M059J (cell line): Measurements from ENCODE around the gene TNF. TPM values are rescaled to one million over a fixed set of nuclear protein-coding genes. Genes with fewer than 3 reads are reported as not detected.
A peak's percentile ranks its signal among the peaks of the same experiment; 100 is the strongest.

Experiments
- DNase-seq: peaks from one replicate; pipeline ENCODE4 v3.0.0-alpha.2; 2012; ENCODE audit warnings: low read depth
- total RNA-seq: library from RNA; depleted of rRNA; stranded (reverse); fragments of >200 nt; shearing (Covaris generic); gene quantifications from 2 replicates; pipeline ENCODE4 v1.2.3, GENCODE V29; 2014

TNF gene
- total RNA-seq, 1 experiment from 2014 or later = 0.62 TPM

DNA sequence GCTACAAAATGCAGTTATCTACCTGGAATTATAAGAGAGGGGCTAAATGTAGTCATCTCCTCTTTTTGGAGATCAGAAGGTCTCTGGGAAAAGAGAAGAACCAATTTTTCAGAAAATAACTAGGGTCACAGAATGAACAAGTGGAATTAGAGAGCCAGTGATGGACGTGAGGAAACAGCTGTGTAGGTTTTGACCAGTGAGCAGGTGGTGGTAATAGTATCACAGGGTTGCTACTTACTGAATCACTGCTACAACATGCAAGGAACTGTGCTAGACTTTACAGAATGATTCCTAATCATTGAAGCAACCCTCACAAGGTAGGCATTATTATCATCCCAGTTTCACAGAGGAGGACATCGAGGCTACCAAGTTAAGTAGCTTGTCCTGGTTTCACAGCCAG, 30.7 kb upstream of the TNF start:
- no peak for DNase-seq

DNA sequence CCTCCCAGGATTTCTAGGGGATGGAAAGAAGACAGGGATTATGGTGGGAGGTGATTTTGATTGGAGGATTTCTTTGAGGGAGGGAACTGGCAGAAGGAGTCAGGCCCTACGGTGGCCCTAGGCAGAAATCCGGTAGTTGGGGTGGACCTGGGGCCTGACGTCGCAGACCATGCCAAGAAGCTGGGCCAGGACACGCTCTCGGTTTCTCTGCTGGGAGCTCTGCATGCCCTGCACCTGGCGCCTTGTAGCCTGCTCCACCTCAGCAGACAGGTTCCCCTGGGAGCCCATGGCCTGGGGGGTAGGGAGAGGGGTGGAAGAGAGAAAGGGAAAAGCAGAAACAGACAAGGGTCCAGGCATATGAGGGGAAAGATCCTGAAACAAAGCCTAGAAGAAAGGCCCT, 30.1 kb upstream of the TNF start:
- no peak for DNase-seq

DNA sequence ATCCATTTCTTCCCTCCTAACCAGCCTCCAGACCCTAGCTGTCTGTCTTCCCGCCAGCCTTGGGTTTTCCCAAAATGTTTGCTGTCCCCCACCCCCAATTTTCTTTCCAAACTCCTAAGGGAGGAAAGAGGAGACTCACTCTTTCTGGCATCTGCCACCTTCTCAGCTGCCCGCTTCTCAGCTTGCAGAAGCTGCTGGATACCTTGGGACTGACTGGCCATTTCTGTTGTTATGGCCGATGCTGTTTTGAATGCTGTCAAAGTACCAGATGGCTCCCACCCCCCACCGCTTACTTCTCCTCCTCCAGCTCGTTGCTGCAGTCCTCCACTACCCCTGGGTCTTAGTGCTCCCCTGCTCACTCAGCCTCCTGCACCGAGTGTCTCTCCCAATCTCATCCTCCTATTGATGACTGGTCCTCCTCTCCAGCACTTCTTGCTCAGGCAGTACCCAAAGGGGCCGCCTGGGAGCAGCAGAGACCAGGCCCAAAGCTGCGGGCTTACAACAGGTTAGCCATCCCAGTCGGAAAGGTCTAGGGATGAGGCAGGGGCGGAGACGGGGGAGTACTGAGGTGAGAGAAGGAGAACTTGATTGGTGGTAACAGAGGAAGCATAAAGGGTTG, 28.9 kb upstream of the TNF start, which contains the start of gene ATP6V1G2:
TSS of gene ATP6V1G2 (minus strand) at position 270 of the 619 bp plus-strand sequence. CDS start at position 221, 49 bp downstream.
- DNase-seq = peak; percentile 93

DNA sequence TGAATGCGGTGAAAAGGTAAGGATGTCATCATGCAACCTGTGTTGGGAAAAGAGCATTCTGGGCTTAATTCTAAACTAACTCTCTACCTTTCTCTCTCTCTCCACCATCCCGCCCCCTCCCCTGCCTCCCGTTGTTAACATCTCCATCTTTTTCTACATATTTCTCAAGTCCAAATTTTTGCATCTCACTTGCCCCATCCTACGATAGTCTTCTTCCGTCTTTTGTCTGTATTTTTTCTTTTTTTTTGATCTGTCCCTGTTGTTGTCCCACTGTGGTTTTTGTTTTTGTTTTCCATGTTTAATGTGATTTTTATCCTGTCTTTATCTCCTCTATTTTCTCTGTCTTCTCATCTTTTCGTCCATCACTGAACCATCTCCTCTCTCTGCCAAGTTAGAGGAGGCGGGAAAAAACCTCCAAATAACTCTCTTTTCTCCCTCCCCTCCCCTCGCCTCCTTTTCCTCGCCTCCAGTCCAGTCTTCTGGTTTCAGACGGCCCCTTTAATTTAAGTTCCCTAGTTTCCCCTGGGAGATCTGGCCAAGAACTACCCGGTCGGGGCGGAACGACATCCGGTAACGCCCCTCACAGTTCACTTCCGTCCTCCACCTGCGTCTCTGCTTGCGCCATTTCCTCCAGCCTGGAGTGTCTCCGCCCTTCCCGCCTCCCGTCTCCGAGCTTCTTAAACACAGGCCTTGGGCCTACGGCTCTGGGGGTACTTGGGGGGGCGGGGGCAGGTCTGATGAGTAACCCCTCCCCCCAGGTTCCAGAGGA, 28.2 kb upstream of the TNF start, which contains the start of gene NFKBIL1:
TSS of gene NFKBIL1 (plus strand) at position 651 of the 769 bp plus-strand sequence. CDS start at position 738, 87 bp downstream.
- peak; percentile 98 for DNase-seq

DNA sequence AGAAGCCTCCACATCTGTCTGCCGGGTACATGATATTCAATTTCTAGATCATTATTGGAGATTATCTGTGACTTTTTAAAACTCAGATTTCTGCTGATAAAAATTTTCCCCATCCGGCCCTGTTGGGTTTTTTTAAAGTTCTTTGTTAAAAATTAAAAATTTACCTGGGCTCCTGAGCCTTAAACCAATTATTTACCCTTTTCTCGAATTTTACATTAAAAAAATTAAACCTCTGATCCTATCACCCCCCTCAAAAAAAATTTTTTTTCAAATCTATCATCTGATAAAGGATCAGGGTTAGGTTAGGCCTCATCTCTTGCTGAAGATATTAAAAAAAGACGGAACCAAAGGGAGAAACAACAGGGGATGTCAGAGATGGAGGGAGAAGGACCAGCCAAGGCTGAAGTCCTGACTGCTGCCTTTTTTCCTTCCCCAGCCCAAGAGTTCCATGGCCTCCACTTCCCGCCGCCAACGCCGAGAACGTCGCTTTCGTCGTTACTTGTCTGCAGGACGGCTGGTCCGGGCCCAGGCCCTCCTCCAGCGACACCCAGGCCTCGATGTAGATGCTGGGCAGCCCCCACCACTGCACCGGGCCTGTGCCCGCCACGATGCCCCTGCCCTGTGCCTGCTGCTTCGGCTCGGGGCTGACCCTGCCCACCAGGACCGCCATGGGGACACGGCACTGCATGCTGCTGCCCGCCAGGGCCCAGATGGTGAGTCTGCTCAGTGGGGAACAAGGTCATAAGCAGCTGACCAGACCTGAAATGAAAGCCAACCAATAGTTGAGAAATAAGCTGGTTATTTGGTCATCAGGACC, 27.4 kb upstream of the TNF start:
- DNase-seq = no peak

DNA sequence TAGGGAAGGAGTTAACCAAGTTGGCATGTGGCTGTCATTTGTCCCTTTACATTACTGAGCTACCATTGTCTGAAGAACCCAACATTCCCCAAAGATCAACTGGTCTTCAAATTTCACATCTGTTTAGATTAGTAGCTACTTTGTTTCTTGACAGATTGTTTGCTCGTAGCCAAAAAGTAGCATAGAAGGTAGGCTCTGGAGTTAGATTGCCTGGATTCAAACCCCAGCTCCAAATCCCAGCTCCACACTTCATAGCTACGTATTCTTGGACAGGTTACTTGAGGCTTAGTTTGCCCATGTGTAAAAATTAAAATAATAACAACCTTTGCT, 26.9 kb upstream of the TNF start:
- no peak for DNase-seq

DNA sequence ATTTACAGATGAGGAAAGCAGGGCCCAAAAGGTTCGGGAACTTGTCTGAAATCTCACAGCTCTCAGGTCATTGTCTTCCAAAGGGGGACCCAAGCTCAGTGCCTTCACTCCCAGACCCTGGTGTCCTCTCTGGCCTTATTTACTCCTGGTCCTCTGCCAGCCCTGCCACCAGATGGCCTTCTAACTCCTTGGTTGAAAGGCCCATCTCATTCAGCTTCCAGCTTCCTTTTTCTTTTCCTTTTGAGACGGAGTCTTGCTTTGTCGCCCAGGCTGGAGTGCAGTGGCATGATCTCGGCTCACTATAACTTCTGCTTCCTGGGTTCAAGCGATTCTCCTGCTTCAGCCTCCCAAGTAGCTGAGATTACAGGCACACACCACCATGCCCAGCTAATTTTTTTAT, 24.0 kb upstream of the TNF start:
- DNase-seq = peak; percentile 75

DNA sequence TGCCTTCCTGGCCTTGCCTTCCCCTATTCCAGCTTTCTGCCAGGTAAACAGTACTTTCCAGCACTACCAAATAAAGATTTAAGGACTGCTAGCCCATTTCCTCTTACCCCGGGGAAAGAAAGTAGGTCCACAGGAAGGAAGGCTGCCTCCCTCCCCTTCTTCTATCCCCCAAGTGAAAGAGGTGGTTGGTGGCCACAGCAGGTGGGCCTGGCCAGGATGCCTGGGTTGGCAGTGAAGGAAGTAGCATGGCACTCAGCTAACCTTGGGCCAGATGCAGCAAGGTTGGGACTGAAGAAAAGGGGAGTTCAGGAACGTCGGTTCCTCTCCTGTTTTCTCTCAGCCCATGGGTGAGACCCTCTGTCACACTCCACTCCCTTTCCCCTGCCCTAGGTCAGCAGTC, 19.1 kb upstream of the TNF start:
- DNase-seq = no peak

DNA sequence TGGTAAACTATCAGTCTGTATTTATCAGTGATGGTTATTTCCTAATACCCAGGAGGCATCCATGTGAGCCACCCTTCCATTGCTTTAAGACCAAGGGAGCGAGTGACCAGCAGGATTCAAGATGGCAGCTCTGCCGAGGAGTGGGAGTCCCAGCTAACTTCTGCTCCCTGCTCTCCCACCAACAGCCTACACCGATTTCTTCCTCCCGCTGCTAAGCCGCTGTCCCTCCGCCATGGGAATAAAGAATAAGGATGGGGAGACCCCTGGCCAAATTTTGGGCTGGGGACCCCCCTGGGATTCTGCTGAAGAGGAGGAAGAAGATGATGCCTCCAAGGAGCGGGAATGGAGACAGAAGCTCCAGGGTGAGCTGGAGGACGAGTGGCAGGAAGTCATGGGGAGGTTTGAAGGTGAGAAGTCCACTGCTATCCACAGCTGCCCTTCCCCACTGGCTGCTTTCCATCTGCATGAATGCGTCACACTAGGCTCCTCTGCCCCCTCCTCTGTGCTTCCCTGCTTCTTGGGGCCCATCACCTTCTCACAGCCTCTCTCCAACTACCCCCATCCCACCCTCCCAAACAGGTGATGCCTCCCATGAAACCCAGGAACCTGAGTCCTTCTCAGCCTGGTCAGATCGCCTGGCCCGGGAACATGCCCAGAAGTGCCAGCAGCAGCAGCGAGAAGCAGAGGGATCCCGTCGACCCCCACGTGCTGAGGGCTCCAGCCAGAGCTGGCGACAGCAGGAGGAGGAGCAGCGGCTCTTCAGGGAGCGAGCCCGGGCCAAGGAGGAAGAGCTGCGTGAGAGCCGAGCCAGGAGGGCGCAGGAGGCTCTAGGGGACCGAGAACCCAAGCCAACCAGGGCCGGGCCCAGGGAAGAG, 17.7 kb upstream of the TNF start:
- DNase-seq = no peak

DNA sequence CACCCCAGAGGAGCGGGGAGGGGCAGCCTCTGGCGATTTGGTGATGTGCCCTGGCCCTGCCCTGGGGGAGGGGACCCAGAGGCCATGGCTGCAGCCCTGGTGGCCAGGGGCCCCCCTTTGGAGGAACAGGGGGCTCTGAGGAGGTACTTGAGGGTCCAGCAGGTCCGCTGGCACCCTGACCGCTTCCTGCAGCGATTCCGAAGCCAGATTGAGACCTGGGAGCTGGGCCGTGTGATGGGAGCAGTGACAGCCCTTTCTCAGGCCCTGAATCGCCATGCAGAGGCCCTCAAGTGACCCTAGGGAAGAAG, 17.1 kb upstream of the TNF start:
- DNase-seq = no peak

DNA sequence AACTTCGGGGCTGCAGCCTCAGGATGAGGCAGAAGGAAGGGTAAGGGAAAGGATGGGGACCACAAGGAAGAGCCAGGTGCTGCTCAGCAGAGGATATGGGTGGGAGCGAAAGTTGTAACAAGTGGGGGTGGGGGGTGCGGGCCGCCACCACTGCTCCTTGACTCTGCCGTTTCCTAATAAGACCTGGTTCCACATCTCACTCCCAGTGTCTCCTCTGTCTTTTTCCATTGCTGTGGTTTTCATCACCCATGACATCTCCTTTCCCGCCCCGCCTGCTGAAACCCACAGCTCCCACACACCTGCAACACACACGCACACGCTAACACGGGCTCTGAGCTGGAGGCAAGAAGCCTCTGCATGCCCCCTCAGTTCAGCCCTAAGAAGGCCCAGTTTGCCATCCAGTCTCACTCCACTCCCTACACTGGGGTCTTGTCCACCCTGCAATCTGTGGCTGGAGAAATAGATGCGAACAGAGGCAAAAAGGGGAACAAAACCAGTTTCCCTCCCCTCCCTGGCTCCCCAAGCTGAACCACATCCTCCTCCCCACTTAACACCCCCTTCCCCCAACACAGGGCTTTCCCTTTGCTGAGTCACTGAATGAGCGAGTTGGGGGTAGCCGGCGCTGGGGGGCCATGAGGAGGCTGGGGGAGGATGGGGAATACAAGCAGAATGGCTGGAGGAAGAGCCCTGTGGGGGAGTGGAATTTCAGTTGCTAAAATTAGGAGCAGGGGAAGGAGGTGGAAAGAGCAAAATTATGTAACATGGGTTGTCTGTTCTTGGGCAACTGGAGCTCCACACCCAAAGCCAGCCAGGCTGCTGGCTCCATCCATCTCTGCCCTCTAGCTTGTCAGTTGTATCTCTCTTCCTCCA, 16.5 kb upstream of the TNF start:
- peak; percentile 26 for DNase-seq

DNA sequence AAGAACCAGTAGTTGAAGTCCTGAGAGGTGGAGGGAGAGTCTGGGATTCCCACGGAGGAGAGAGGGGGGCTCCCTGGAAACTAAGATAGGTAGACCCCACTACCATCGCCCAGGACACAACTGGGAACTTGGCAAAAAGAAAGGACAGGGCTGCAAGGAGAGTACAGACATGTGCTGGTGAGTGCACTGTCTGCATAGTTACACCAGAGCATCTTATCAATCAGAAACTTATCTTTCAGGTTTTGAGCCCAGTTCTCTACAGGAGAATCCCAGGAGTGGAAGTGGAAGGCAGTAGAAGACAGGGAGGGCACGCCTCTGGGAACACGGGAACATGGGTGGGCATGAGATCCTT, 15.8 kb upstream of the TNF start:
- no peak for DNase-seq

DNA sequence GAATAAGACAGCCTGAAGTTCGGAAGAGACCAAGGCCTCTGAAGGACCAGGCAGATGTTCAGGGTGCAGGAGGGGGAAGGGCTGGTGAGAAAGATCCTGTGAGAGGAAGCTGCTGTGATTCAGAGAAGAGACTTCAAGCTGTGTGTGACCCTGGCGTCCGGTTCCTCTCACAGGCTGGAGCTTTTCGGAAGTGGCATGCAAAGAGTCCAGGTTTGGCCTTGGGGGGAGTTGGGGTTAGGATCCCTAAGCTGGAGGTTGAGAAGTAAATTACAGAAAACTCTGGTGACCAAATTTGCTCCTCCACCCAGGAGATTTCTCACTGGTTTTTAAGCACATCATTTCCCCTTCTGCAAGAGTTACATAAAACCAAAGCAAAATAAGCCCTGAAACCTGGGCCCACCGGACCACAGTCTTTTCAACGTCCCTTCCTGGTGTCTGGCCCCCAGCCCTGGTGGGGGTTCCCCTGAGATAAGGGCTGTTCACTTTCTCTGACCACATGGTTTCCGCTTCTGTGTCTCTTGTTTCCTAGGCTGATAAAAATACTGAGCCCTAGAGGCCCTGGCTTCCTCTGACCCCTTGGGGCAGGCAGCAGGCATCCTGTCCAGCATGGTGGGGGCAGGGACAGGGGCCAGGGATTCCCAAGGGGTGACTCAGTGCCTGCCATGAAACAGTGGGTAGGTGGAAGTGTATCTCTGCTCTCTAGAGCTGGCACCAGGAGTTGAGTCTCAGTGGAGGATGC, 15.2 kb upstream of the TNF start:
- peak; percentile 98 for DNase-seq

DNA sequence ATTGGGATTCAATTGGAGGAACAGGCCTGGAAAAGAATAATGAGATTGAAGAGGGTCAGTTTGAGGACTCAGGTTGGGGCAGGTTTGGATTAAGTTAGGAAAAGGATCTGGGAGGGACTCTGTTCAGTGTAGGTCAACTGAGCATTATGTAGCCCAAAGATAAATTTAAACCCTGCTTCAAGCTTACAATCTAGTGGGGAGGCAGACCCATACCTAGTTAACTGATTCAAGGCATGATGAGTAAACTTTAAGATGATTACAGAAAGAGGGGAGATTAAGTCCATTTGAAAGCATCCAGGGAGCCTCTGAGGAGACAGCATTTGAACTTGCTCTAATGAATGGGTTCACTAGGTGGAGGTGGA, 14.7 kb upstream of the TNF start:
- DNase-seq = no peak

DNA sequence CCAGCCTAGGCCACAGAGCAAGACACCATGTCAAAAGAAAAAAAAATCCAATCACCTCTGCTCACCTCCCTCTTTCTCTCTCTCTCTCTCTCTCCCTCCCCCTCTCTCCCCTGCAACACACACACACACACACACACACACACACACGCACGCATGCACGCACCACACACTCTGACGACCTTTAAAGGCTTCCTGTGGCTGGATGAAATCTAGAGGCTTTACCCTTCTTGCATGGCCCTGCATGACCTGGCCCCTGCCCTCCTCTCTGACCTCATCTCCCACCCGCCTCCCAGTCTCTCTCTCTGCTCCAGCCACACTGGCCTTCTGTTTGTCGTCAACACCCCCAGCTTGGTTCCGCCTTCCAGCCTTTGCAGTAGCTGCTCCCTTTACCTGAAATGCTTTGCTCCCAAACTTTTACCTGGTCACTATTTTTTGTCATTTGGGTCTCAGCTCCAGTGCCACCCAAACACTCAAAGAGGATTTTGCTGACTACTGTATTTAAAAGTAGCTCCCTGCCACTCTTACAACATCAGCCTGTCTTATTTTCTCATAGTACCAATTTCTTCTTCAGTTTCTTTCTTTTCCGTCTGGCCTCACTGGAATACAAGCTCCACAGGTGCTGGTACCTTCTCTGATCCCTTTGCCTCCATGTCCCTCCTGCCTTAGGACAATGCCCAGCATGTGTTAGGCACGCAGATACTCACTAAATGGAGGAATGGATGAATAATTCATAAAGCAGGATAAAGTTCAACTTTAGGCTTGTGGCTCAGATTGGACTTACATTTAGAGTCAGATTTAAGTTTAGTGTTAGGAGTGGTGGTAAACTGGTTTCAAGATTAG, 7.6 kb upstream of the TNF start:
- DNase-seq = no peak

DNA sequence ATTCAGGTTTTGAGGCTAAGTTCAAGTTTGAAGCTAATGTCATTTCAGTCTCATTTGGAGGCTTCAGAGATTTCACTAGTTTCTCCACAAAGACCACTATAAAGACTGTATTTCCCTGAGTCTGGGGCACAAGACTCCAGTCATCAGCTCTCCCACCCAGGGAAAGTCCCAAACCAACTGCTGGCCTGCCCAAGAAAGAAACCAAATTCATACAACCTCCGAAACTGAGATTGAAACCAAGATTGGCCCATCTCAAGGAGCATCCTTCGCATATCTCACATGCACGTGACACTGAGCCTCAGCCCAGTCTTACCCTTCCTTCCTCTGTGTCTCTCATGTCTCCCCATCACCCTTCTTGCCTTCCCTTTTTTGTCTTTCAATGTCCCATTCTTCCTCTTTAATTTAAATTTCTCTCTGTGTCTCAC, 6.8 kb upstream of the TNF start:
- no peak for DNase-seq

DNA sequence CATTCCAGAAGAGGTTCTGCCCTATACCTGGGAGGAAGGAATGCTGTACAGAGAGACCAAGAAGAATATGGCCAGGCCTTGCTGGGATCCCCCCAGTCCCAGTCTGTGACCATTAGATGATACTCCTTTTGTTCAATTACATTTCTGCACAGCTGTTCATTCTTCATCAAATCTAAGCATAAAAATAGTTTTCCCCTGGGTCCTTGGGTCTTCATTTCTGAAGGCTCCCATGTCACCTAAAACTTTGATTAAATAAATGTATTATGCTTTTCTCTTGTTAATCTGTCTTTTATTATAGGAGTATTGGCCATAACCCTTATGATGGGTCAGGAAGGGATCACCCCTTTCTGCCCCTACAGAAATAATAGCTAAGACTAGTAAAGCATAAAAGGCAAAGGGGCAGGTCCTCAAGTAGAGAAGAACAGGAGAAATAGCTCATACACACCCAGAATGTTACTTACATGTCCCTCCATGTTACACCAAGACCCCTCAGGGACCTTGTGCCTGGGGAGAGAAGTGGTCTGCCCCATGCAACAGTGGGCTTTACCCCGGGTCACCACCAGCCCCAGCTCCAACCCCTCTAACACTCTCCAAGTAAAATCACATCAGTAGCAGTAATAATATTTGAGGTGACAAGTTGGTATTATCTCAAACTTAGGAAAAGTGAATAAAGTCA, 5.4 kb upstream of the TNF start:
- no peak for DNase-seq

DNA sequence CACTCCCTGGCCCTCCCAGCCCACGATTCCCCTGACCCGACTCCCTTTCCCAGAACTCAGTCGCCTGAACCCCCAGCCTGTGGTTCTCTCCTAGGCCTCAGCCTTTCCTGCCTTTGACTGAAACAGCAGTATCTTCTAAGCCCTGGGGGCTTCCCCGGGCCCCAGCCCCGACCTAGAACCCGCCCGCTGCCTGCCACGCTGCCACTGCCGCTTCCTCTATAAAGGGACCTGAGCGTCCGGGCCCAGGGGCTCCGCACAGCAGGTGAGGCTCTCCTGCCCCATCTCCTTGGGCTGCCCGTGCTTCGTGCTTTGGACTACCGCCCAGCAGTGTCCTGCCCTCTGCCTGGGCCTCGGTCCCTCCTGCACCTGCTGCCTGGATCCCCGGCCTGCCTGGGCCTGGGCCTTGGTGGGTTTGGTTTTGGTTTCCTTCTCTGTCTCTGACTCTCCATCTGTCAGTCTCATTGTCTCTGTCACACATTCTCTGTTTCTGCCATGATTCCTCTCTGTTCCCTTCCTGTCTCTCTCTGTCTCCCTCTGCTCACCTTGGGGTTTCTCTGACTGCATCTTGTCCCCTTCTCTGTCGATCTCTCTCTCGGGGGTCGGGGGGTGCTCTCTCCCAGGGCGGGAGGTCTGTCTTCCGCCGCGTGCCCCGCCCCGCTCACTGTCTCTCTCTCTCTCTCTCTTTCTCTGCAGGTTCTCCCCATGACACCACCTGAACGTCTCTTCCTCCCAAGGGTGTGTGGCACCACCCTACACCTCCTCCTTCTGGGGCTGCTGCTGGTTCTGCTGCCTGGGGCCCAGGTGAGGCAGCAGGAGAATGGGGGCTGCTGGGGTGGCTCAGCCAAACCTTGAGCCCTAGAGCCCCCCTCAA, 3.1 kb upstream of the TNF start, which contains the start of gene LTA:
TSS of gene LTA (plus strand) at position 249 of the 871 bp plus-strand sequence. CDS start at position 703, 454 bp downstream.
- DNase-seq = no peak
